ENCODE results near the gene KIFC1.
A peak's percentile ranks its signal among the peaks of the same experiment; 100 is the strongest.

The KIFC1 gene

DNA sequence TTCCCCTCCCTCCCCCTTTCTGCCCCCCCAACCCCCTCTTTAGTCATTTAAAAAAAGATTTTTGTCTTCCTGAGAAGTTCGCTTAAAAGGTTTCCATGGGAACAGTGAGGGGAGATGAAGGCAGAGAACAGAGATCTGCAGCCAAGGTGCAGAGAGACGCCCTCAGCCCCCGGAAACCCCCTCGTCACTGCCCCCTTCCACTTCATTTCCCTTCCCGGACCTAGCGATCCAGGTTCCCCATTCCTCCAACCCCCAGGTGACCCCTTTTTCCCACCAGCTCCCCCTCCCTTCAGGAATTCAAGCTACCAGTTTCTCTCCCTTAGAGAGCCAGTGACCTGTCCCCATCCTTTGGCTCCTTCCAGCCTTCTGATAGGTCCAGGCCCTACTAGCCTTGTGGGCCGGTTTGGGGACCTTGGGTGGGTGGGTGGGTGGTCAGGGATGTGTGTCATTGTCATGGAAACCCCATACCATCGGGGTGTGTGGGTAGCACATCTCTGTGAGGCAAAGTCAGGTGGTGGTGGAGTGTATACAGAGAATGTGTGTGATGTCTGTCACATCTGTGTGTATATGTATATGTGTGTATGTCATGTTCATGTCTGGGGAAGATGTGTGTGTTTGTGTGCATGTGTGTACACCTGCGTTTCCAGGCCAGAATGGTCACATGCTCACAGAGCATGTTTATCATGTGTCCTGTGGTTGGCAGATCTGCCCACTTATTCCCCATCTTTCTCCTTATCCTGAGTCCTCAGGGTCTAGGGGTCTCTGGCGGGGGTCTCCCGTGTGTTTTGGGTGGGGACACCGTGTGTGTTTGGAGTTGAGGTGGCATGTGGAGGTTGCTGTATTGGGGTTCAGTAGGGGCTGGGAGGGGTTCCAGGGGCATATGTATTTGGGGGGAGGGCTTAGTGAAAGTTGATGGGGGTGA lies 35.2 kb downstream of the KIFC1 start:
- no peaks in the 10 kb centered on the region for H3K27me3 ChIP-seq (ENCODE audit: insufficient read depth, low read depth)
- H4K20me1 ChIP-seq (ENCODE audit: insufficient read depth): no peaks in the 10 kb centered on the region
- no peak overlapping the region for H3K4me3 ChIP-seq (IDR thresholded peaks at IDR 0.05; ENCODE audit: insufficient read depth, low read depth, low read length)
- peak overlapping the region; percentile 76 for H3K4me2 ChIP-seq
- no peaks in the 10 kb centered on the region for H3K36me3 ChIP-seq (ENCODE audit: insufficient read depth)
- TF ChIP-seq, protein P1, sequence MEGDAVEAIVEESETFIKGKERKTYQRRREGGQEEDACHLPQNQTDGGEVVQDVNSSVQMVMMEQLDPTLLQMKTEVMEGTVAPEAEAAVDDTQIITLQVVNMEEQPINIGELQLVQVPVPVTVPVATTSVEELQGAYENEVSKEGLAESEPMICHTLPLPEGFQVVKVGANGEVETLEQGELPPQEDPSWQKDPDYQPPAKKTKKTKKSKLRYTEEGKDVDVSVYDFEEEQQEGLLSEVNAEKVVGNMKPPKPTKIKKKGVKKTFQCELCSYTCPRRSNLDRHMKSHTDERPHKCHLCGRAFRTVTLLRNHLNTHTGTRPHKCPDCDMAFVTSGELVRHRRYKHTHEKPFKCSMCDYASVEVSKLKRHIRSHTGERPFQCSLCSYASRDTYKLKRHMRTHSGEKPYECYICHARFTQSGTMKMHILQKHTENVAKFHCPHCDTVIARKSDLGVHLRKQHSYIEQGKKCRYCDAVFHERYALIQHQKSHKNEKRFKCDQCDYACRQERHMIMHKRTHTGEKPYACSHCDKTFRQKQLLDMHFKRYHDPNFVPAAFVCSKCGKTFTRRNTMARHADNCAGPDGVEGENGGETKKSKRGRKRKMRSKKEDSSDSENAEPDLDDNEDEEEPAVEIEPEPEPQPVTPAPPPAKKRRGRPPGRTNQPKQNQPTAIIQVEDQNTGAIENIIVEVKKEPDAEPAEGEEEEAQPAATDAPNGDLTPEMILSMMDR (conservative IDR thresholded peaks at IDR 0.05; ENCODE audit: low read depth, low read length): 0 out of 2 replicates have a peak, but pooled peaks have one; percentile 11
- H2AFZ ChIP-seq (ENCODE audit: low read depth): peak overlapping the region; percentile 58; the same call in 1 of the 2 replicates
- H3K27ac ChIP-seq: no peak overlapping the region
- H3K79me2 ChIP-seq (ENCODE audit: insufficient read depth, low read depth): no peaks in the 10 kb centered on the region
- peaks cover 45% of the 10 kb centered on the region for H3K4me1 ChIP-seq (ENCODE audit: low read depth, poor library complexity, severe bottlenecking)
- H3K9ac ChIP-seq: no peak overlapping the region; the same call in 1 of the 2 replicates

DNA sequence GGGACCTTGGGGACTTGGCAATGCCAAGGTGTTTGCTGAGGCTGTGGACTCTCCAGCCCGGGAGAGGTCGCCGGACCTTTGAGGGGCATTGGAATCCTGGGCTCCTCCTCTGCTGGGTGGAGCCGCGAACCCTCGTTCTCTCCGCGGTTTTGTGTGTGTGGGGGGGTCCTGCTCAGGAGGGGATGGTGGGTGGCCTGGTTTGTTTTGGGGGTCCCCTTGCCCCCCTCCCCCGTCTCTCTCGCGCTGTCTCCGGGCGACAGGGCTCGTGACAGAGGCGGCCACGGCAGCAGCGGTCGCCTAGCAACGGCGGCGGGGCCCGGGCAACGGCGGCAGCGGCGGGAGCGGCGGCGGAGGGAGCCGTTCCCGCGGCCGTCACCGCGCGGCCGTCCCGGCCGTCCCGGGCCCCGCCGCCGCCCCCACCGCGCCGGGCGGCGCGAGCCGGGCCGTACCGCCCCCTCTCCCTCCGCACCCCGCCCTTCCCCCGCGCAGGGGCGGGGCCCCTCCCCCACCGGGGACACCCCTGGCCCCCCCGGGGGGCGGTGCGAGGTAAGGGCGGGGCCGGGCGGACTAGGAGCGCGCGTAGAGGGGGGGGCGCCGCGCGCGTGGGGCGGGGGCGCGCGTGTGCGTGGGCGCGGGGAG lies 36.1 kb downstream of the KIFC1 start:
- Histone ChIP-seq H3K27ac (no peak overlapping the region), H4K20me1 (ENCODE audit: insufficient read depth) (no peaks in the 10 kb centered on the region), H2AFZ (ENCODE audit: low read depth) (peak overlapping the region; percentile 47; the same call in 1 of the 2 replicates), H3K27me3 (ENCODE audit: insufficient read depth, low read depth) (no peaks in the 10 kb centered on the region), H3K4me3 (IDR thresholded peaks at IDR 0.05; ENCODE audit: insufficient read depth, low read depth, low read length) (no peak overlapping the region), H3K4me1 (ENCODE audit: low read depth, poor library complexity, severe bottlenecking) (peaks cover 45% of the 10 kb centered on the region), H3K4me2 (peak overlapping the region; percentile 76), H3K36me3 (ENCODE audit: insufficient read depth) (no peaks in the 10 kb centered on the region), H3K9ac (peak overlapping the region; percentile 60; the same call in 1 of the 2 replicates), H3K79me2 (ENCODE audit: insufficient read depth, low read depth) (no peaks in the 10 kb centered on the region)
- TF ChIP-seq, protein P1 (conservative IDR thresholded peaks at IDR 0.05; ENCODE audit: low read depth, low read length): 0 out of 2 replicates have a peak, but pooled peaks have one; percentile 6

DNA sequence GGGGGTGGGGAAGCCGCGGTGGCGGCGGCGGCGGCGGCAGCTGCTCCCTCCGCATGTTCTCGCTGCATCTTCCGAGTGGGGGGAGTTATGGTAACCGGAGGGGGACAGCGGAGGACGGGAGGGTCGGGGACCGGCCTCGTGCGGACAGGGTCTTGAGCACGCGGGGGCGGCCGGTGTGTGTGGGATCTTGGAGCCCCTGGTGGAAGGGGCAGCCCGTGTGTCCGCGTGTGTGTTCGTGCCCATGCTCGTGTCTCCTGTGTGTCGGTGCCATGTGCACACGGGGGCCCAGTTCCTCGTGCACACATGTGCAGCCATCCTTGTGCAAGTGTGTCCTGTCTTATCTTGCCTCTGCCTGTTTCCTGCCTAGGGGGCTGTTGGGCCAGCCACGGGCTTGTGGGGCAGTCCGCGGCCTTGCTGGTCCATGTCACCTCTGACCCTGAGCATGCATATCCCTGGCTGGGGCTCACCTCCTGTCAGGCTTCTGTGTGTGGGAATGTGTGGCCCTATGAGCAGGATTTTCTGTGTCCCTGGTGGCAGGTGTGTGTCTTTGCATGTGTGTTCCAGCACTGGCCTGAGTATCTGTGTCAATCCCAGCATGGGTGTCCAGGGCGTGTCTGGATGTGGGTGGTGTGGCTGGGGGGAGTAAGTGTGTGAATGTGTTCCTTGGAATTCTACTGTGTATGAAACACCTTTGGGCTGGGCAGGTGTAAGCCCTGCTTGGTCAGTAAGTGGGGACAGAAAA lies 36.8 kb downstream of the KIFC1 start:
- Histone ChIP-seq H3K27ac (peak overlapping the region; percentile 8; the same call in 1 of the 2 replicates), H2AFZ (ENCODE audit: low read depth) (peak overlapping the region; percentile 67; the same call in 1 of the 2 replicates), H3K4me2 (peak overlapping the region; percentile 27), H3K4me1 (ENCODE audit: low read depth, poor library complexity, severe bottlenecking) (peaks cover 45% of the 10 kb centered on the region), H3K4me3 (IDR thresholded peaks at IDR 0.05; ENCODE audit: insufficient read depth, low read depth, low read length) (no peak overlapping the region), H3K79me2 (ENCODE audit: insufficient read depth, low read depth) (no peaks in the 10 kb centered on the region), H3K27me3 (ENCODE audit: insufficient read depth, low read depth) (no peaks in the 10 kb centered on the region), H4K20me1 (ENCODE audit: insufficient read depth) (no peaks in the 10 kb centered on the region), H3K36me3 (ENCODE audit: insufficient read depth) (no peaks in the 10 kb centered on the region), H3K9ac (peak overlapping the region; percentile 60; the same call in 1 of the 2 replicates)
- TF ChIP-seq, protein P1 (conservative IDR thresholded peaks at IDR 0.05; ENCODE audit: low read depth, low read length): peak; percentile 64

All from KMS-11 (cell line).